HepG2 (cell line): Measurements from ENCODE around the gene TRIM27. TPM values are rescaled to one million over a fixed set of nuclear protein-coding genes. Genes with fewer than 3 reads are reported as not detected.

Source experiments
- CEBPB ChIP-seq: IDR thresholded peaks from 2 replicates; pipeline ENCODE4 v1.6.1; 2011; ENCODE audit warnings: low read depth, low read length, improper control_type of control experiment, borderline replicate concordance
- ELF3 ChIP-seq: IDR thresholded peaks from 2 replicates; pipeline ENCODE4 v1.6.1; 2016; ENCODE audit warnings: missing genetic modification reagents, missing compliant biosample characterization
- GATA4 ChIP-seq: sonication (generic); IDR thresholded peaks from 2 replicates; pipeline ENCODE4 v1.6.1; 2016; ENCODE audit warnings: antibody characterized with exemption, low read depth, borderline replicate concordance
- NFE2L2 ChIP-seq: fragments of 150-350 bp; IDR thresholded peaks from 2 replicates; pipeline ENCODE4 v1.6.1; 2014; ENCODE audit warnings: low read length
- SNRNP70 ChIP-seq: fragments of 200-400 bp; formaldehyde crosslinking; IDR thresholded peaks from 2 replicates; pipeline ENCODE4 v1.6.1; 2017; ENCODE audit warnings: mild to moderate bottlenecking, low read depth, low read length, moderate library complexity
- TBL1XR1 ChIP-seq: fragments of 150-350 bp; IDR thresholded peaks from 2 replicates; pipeline ENCODE4 v1.6.1; 2014; ENCODE audit warnings: borderline replicate concordance, low read length; ENCODE audit not compliant: partially characterized antibody
- TCF12 ChIP-seq, 2 experiments: fragments of 450-650 bp in 1 of 2; sonication (generic) in 1 of 2; formaldehyde crosslinking in 1 of 2; IDR thresholded peaks; 2 replicates each; pipeline versions ENCODE4 v1.6.1 to v1.8.0; 2017 to 2022; ENCODE audit warnings: antibody characterized with exemption in 1 of 2, mild to moderate bottlenecking in 1 of 2, missing genetic modification reagents in 1 of 2, moderate library complexity in 1 of 2
- TOPORS ChIP-seq: sonication (generic); formaldehyde crosslinking; IDR thresholded peaks from 2 replicates; pipeline ENCODE4 v1.8.0; 2023; ENCODE audit warnings: mild to moderate bottlenecking, missing genetic modification reagents
- ZNF263 ChIP-seq: sonication (generic); formaldehyde crosslinking; IDR thresholded peaks from 2 replicates; pipeline ENCODE4 v1.4.0; 2020; ENCODE audit warnings: missing genetic modification reagents
- ZNF317 ChIP-seq: sonication (generic); formaldehyde crosslinking; IDR thresholded peaks from 2 replicates; pipeline ENCODE4 v1.5.0; 2020; ENCODE audit warnings: mild to moderate bottlenecking, missing genetic modification reagents
- ZNF773 ChIP-seq: sonication (generic); formaldehyde crosslinking; IDR thresholded peaks from 2 replicates; pipeline ENCODE4 v1.4.0; 2020; ENCODE audit warnings: missing genetic modification reagents, borderline replicate concordance
- ZNF839 ChIP-seq: sonication (generic); formaldehyde crosslinking; IDR thresholded peaks from 2 replicates; pipeline ENCODE4 v1.4.0; 2020; ENCODE audit warnings: missing genetic modification reagents, mild to moderate bottlenecking, borderline replicate concordance
- polyA plus RNA-seq, 8 experiments: library from polyadenylated mRNA; depleted of rRNA in 3 of 8; stranded (reverse) in 7 of 8; unstranded in 1 of 8; fragments of >200 nt; fragmentation: Illumina TruSeq in 4 of 8; extraction: Trizol in 4 of 8; gene quantifications; 2 replicates each; pipeline versions ENCODE4 v1.2.1 to v1.2.3, GENCODE V29; 2011 to 2016; ENCODE audit warnings: low read depth in 4 of 8, missing spikeins in 1 of 8, mixed read lengths in 1 of 8; ENCODE audit not compliant: insufficient read depth in 1 of 8
- total RNA-seq, 5 experiments: library from RNA; depleted of rRNA; stranded (reverse); fragments of >200 nt; fragmentation: Illumina TruSeq; extraction: Trizol; gene quantifications; 2 replicates each; pipeline ENCODE4 v1.2.3, GENCODE V29; 2016; ENCODE audit warnings: low read depth in 1 of 5
- TF ChIP-seq, protein P1 (sequence below): sonication (generic); formaldehyde crosslinking; IDR thresholded peaks from 2 replicates; pipeline ENCODE4 v1.4.0; 2020; ENCODE audit warnings: mild to moderate bottlenecking, missing genetic modification reagents, borderline replicate concordance
- TF ChIP-seq, protein P2 (sequence below): sonication (generic); formaldehyde crosslinking; conservative IDR thresholded peaks from 2 replicates; pipeline ENCODE4 v1.4.0; 2020; ENCODE audit warnings: mild to moderate bottlenecking, missing genetic modification reagents, moderate library complexity
- TF ChIP-seq, protein P3 (sequence below): sonication (generic); formaldehyde crosslinking; IDR thresholded peaks from 2 replicates; pipeline ENCODE4 v1.8.1; 2022; ENCODE audit warnings: mild to moderate bottlenecking, missing genetic modification reagents
- TF ChIP-seq, protein P4 (sequence below): sonication (generic); formaldehyde crosslinking; IDR thresholded peaks from 2 replicates; pipeline ENCODE4 v1.5.0; 2020; ENCODE audit warnings: missing genetic modification reagents
- TF ChIP-seq, protein P5 (sequence below): fragments of 450-650 bp; IDR thresholded peaks from 2 replicates; pipeline ENCODE4 v1.6.1; 2017; ENCODE audit warnings: mild to moderate bottlenecking
- TF ChIP-seq, protein P6 (sequence below): sonication (generic); formaldehyde crosslinking; IDR thresholded peaks from 2 replicates; pipeline ENCODE4 v1.8.1; 2023; ENCODE audit warnings: mild to moderate bottlenecking, missing genetic modification reagents

TRIM27 gene
- total and polyA plus RNA-seq, 2 of the 13 experiments (the other 11 are each of a cell fraction or from before 2014, with no cell fraction given): 88.6 to 112 TPM

DNA sequence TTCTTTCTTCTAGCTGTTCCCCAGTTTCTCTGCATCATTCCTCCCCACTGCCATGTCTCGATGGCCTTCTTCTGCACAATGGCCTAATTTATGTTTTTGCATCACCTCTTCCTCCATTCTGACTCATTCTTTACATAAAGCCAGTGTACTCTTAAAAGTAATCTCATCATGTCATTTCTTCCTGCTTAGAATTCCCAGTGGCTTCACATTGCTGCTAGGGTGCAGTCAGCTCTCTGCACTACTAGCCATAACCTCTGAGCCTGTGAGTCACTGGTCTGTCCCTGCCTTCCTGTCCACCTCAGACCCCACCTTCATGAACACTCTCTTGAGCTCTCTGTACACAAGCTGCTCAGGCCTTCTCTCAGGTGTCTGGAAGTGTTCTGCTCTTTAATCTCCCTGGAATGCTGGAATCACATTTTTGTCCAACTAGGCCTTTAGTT is 24.1 kb upstream of the TRIM27 start (continued):
- peak; percentile 84 for TF ChIP-seq ELF3
- TF ChIP-seq, protein P1, sequence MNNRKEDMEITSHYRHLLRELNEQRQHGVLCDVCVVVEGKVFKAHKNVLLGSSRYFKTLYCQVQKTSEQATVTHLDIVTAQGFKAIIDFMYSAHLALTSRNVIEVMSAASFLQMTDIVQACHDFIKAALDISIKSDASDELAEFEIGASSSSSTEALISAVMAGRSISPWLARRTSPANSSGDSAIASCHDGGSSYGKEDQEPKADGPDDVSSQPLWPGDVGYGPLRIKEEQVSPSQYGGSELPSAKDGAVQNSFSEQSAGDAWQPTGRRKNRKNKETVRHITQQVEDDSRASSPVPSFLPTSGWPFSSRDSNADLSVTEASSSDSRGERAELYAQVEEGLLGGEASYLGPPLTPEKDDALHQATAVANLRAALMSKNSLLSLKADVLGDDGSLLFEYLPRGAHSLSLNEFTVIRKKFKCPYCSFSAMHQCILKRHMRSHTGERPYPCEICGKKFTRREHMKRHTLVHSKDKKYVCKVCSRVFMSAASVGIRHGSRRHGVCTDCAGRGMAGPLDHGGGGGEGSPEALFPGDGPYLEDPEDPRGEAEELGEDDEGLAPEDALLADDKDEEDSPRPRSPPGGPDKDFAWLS (CRISPR knock-in tag): no peak
- no peak for TF ChIP-seq ZNF773 (CRISPR knock-in tag)
- no peak for TF ChIP-seq ZNF263 (CRISPR knock-in tag)
- TF ChIP-seq, protein P2, sequence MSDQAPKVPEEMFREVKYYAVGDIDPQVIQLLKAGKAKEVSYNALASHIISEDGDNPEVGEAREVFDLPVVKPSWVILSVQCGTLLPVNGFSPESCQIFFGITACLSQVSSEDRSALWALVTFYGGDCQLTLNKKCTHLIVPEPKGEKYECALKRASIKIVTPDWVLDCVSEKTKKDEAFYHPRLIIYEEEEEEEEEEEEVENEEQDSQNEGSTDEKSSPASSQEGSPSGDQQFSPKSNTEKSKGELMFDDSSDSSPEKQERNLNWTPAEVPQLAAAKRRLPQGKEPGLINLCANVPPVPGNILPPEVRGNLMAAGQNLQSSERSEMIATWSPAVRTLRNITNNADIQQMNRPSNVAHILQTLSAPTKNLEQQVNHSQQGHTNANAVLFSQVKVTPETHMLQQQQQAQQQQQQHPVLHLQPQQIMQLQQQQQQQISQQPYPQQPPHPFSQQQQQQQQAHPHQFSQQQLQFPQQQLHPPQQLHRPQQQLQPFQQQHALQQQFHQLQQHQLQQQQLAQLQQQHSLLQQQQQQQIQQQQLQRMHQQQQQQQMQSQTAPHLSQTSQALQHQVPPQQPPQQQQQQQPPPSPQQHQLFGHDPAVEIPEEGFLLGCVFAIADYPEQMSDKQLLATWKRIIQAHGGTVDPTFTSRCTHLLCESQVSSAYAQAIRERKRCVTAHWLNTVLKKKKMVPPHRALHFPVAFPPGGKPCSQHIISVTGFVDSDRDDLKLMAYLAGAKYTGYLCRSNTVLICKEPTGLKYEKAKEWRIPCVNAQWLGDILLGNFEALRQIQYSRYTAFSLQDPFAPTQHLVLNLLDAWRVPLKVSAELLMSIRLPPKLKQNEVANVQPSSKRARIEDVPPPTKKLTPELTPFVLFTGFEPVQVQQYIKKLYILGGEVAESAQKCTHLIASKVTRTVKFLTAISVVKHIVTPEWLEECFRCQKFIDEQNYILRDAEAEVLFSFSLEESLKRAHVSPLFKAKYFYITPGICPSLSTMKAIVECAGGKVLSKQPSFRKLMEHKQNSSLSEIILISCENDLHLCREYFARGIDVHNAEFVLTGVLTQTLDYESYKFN (CRISPR knock-in tag): peak; percentile 58; the same call in 1 of the 2 replicates
- TF ChIP-seq NFE2L2: 0 out of 2 replicates have a peak, but pooled peaks have one; percentile 9
- no peak for TF ChIP-seq SNRNP70
- TF ChIP-seq TOPORS: no peak
- no peak for TF ChIP-seq TBL1XR1
- TF ChIP-seq, protein P3, sequence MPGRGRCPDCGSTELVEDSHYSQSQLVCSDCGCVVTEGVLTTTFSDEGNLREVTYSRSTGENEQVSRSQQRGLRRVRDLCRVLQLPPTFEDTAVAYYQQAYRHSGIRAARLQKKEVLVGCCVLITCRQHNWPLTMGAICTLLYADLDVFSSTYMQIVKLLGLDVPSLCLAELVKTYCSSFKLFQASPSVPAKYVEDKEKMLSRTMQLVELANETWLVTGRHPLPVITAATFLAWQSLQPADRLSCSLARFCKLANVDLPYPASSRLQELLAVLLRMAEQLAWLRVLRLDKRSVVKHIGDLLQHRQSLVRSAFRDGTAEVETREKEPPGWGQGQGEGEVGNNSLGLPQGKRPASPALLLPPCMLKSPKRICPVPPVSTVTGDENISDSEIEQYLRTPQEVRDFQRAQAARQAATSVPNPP: no peak
- TF ChIP-seq, protein P4, sequence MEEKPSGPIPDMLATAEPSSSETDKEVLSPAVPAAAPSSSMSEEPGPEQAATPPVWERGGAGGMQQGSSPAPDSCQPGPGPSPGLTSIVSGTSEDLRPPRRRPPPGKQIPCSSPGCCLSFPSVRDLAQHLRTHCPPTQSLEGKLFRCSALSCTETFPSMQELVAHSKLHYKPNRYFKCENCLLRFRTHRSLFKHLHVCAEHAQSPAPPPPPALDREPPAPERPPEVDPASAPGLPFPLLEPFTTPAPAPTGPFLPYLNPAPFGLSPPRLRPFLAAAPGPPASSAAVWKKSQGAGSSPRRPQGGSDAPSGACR (CRISPR knock-in tag): no peak
- no peak for TF ChIP-seq ZNF317
- TF ChIP-seq, protein P5, sequence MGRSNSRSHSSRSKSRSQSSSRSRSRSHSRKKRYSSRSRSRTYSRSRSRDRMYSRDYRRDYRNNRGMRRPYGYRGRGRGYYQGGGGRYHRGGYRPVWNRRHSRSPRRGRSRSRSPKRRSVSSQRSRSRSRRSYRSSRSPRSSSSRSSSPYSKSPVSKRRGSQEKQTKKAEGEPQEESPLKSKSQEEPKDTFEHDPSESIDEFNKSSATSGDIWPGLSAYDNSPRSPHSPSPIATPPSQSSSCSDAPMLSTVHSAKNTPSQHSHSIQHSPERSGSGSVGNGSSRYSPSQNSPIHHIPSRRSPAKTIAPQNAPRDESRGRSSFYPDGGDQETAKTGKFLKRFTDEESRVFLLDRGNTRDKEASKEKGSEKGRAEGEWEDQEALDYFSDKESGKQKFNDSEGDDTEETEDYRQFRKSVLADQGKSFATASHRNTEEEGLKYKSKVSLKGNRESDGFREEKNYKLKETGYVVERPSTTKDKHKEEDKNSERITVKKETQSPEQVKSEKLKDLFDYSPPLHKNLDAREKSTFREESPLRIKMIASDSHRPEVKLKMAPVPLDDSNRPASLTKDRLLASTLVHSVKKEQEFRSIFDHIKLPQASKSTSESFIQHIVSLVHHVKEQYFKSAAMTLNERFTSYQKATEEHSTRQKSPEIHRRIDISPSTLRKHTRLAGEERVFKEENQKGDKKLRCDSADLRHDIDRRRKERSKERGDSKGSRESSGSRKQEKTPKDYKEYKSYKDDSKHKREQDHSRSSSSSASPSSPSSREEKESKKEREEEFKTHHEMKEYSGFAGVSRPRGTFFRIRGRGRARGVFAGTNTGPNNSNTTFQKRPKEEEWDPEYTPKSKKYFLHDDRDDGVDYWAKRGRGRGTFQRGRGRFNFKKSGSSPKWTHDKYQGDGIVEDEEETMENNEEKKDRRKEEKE: no peak
- peak; percentile 44; the same call in 1 of the 2 replicates for TF ChIP-seq CEBPB
- TF ChIP-seq ZNF839 (CRISPR knock-in tag): no peak
- TF ChIP-seq, protein P6, sequence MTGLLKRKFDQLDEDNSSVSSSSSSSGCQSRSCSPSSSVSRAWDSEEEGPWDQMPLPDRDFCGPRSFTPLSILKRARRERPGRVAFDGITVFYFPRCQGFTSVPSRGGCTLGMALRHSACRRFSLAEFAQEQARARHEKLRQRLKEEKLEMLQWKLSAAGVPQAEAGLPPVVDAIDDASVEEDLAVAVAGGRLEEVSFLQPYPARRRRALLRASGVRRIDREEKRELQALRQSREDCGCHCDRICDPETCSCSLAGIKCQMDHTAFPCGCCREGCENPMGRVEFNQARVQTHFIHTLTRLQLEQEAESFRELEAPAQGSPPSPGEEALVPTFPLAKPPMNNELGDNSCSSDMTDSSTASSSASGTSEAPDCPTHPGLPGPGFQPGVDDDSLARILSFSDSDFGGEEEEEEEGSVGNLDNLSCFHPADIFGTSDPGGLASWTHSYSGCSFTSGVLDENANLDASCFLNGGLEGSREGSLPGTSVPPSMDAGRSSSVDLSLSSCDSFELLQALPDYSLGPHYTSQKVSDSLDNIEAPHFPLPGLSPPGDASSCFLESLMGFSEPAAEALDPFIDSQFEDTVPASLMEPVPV: no peak
- TF ChIP-seq GATA4: no peak
- TF ChIP-seq TCF12 (IDR thresholded peaks at IDR 0.05): no peak
- TF ChIP-seq TCF12 (CRISPR knock-in tag; IDR thresholded peaks at IDR 0.05): no peak
